Measurements from ENCODE around the gene PIGR. TPM values are rescaled to one million over a fixed set of nuclear protein-coding genes. Genes with fewer than 3 reads are reported as not detected.

The PIGR gene
- total and polyA plus RNA-seq, 2 donors (not counting 3 experiments of a cell fraction or from before 2014, with no cell fraction given) = not detected

DNA sequence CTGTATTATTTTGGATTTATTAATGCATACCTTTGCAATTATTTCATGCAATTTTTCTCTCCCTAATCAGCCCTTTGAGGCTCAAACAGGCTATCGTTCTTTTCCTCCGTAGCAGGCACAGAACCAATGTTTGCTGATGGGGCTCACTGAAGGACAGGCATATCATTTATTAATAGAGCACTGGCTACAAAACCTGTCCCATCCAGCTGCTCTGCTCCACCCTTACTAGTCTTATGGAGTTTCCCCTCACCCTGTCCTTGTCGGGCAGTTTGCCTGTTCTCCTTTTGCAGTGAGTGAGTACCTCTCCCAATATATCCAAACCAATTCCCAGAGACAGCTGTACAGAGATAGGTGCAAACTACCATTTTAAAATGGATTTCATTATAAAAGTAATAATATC is 40.6 kb upstream of the PIGR start:
- ChIA-PET POLR2A (no interaction called here), CTCF (no interaction called here)
- Histone ChIP-seq H3K9ac (replicated peaks; ENCODE audit: extremely low read depth, insufficient read depth, low read length) (no peak overlapping the region), H3K4me1 (ENCODE audit: control insufficient read depth, extremely low read depth, insufficient read depth, low read length) (no peaks in the 10 kb centered on the region), H4K20me1 (replicated peaks; ENCODE audit: control insufficient read depth, extremely low read depth, insufficient read depth, low read length) (no peaks in the 10 kb centered on the region), H3K36me3 (ENCODE audit: control insufficient read depth in 2 of 2, extremely low read depth in 1 of 2, insufficient read depth in 2 of 2, low read length in 2 of 2) (no peaks in the 10 kb centered on the region), H3K9me3 (replicated peaks; ENCODE audit: control insufficient read depth, insufficient read depth, low read length) (no peaks in the 10 kb centered on the region), H3K4me2 (ENCODE audit: insufficient read depth, low read length) (no peak overlapping the region), H3K27ac (ENCODE audit: insufficient read depth, low read depth, low read length) (no peak overlapping the region), H2AFZ (ENCODE audit: low read depth, low read length) (no peak overlapping the region), H3K9me1 (replicated peaks; ENCODE audit: control insufficient read depth, extremely low read depth, insufficient read depth, low read length) (no peaks in the 10 kb centered on the region), H3K27me3 (ENCODE audit: control insufficient read depth in 2 of 2, insufficient read depth in 2 of 2, low read length in 2 of 2) (peaks cover 10 to 12% of the 10 kb centered on the region in 2 experiments), H3K4me3 (replicated peaks in 1 of 3; ENCODE audit: insufficient read depth in 1 of 3, low read depth in 1 of 3, low read length in 3 of 3) (no peak overlapping the region), H3K79me2 (ENCODE audit: control insufficient read depth, insufficient read depth, low read length) (no peaks in the 10 kb centered on the region)
- dilution Hi-C loops (cut with MboI; ENCODE audit: extremely low pct_ligation_motif_present, low sequenced_read_pairs) = no loop called here
- no TSS peak for BruUV-seq (replicated peaks)
- DNase-seq (ENCODE audit: low read depth, low spot score) = no peak
- TF ChIP-seq, protein P1, sequence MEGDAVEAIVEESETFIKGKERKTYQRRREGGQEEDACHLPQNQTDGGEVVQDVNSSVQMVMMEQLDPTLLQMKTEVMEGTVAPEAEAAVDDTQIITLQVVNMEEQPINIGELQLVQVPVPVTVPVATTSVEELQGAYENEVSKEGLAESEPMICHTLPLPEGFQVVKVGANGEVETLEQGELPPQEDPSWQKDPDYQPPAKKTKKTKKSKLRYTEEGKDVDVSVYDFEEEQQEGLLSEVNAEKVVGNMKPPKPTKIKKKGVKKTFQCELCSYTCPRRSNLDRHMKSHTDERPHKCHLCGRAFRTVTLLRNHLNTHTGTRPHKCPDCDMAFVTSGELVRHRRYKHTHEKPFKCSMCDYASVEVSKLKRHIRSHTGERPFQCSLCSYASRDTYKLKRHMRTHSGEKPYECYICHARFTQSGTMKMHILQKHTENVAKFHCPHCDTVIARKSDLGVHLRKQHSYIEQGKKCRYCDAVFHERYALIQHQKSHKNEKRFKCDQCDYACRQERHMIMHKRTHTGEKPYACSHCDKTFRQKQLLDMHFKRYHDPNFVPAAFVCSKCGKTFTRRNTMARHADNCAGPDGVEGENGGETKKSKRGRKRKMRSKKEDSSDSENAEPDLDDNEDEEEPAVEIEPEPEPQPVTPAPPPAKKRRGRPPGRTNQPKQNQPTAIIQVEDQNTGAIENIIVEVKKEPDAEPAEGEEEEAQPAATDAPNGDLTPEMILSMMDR (IDR thresholded peaks at IDR 0.05; ENCODE audit: extremely low read depth in 1 of 2, insufficient read depth in 1 of 2, low read depth in 1 of 2, low read length in 2 of 2) = no peak
- no peak for TF ChIP-seq MYC (IDR thresholded peaks at IDR 0.05; ENCODE audit: low read depth, low read length)
- TF ChIP-seq FOS (IDR thresholded peaks at IDR 0.05; ENCODE audit: borderline replicate concordance, insufficient read depth, low read length) = no peak
- TF ChIP-seq JUN (IDR thresholded peaks at IDR 0.05; ENCODE audit: borderline replicate concordance, insufficient read depth, insufficient read length, low read depth) = no peak
- TF ChIP-seq, protein P2, sequence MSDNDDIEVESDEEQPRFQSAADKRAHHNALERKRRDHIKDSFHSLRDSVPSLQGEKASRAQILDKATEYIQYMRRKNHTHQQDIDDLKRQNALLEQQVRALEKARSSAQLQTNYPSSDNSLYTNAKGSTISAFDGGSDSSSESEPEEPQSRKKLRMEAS (IDR thresholded peaks at IDR 0.05; ENCODE audit: insufficient read depth, insufficient read length) = no peak
- no peak for TF ChIP-seq POLR2AphosphoS5 (IDR thresholded peaks at IDR 0.05; ENCODE audit: insufficient read depth, low read depth, low read length)
- no peak for TF ChIP-seq GATA2 (IDR thresholded peaks at IDR 0.05; ENCODE audit: insufficient read depth, insufficient read length, low read depth, low read length)
- no peak for TF ChIP-seq POLR2A (IDR thresholded peaks at IDR 0.05; ENCODE audit: low read depth, low read length)
- no peak for TF ChIP-seq EZH2 (IDR thresholded peaks at IDR 0.05; ENCODE audit: borderline replicate concordance, low read depth, low read length, severe bottlenecking)
- FAIRE-seq = no peak
- intact Hi-C loops (cut with micrococcal nuclease) = no loop called here

Measured in endothelial cell of umbilical vein (primary cell).